ENCODE measurements around the gene TSC2.
"Not testable (repeated sequence)": the region's sequence is repeated elsewhere in the genome, so short reads cannot be mapped to it uniquely, and the experiment has no call there.

The TSC2 gene

DNA sequence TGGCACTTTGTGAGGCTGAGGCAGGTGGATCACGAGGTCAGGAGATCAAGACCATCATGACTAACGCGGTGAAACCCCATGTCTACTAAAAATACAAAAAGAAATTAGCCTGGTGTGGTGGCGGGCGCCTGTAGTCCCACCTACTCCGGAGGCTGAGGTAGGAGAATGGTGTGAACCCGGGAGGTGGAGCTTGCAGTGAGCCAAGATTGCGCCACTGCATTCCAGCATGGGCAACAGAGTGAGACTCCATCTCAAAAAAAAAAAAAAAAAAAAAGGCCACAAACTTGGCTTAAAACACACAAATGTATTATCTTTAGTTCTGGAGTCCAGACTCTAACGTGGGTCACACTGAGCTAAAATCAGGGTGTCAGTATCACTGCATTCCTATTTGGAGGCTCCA, 36.1 kb upstream of the TSC2 start:
- not testable (repeated sequence) for DNase-seq

GRCh38 chr16:2013527-2013926, 34.3 kb upstream of the TSC2 start:
- DNase-seq, result no peak

GRCh38 chr16:2015117-2015946, 32.5 kb upstream of the TSC2 start:
- peak; percentile 62 to 79 for DNase-seq

DNA sequence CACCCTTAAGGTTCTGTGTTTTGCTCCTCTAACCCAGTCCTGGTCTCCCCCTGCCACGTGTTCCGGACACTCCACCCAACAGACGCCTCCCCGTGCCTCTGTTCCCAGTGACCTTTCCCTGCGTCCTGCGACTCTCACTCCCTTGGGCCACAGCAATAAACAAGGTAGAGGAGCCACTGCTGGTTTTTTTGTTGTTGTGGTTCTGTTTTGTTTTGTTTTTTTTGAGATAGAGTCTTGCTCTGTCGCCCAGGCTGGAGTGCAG, 31.9 kb upstream of the TSC2 start:
- DNase-seq, result no peak

DNA sequence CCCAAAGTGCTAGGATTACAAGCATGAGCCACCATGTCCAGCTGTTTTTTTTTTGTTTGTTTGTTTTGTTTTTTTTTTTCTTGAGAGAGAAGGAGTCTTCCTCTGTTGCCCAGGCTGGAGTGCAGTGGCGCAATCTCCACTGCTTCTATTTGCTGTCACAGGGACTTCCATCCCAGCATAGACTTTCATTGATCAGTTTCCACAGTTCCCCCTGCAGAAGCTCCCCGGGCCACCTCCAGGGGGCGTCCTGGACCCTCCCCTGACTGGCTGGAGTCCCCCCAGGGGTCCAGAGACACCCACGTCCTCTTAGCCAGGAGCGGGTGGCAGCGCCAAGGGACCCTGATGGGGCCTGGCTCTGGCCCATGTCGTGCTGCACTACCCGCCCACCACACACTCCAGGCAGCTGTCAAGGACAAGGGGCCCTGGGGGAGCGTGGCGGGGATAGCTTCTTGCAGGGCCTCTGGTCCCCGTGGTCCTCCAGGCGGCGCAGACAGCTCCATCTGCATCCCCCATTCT, 31.3 kb upstream of the TSC2 start:
- DNase-seq, result peak; percentile 45 to 82

DNA sequence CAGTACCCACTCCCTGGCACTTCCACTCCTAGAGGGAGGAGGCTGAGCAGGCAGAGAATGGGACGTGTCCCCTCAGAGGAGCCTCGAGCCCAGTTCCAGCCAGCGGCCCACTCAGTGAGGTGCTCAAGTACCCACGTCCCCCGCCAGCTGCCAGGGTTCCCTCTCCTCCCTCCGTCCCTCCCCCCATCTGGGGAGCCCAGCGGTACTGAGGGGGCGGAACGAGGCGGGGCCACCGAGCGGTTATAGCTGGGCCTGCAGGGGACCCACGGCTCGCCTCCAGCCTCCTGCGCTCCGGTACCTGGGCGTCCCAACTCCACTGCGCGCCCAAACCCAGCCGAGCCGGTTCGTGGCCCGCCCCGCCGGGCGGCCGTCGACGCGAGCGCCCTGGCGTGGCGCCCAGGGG, 28.3 kb upstream of the TSC2 start, which contains the start of gene NPW:
Gene NPW (plus strand): TSS at position 268 of the 403 bp plus-strand sequence.
- DNase-seq, result peak; percentile 91 to 95

DNA sequence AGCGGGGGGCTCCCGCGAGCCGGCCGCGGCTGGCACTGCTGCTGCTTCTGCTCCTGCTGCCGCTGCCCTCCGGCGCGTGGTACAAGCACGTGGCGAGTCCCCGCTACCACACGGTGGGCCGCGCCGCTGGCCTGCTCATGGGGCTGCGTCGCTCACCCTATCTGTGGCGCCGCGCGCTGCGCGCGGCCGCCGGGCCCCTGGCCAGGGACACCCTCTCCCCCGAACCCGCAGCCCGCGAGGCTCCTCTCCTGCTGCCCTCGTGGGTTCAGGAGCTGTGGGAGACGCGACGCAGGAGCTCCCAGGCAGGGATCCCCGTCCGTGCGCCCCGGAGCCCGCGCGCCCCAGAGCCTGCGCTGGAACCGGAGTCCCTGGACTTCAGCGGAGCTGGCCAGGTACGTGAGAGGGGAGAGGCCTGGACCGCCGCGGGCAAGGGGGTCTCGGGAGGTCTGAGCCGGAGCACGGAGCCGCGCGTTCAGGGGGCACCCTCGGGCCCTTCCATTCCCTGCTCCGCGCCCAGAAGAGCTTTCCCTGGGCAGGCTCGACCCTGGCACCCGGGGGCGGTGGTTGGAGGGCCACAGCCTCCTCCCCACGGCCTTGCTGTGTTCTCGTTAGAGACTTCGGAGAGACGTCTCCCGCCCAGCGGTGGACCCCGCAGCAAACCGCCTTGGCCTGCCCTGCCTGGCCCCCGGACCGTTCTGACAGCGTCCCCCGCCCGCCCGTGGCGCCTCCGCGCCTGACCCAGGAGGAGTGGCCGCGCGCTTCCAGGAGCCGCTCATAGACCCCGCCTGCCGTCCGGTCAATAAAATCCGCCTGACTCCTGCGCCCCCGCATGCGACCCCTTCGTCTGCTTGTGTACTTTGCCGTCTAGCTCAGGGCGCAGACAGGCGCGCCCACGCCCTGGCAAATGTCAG, 27.6 kb upstream of the TSC2 start:
- peak; percentile 45 to 72 for DNase-seq

DNA sequence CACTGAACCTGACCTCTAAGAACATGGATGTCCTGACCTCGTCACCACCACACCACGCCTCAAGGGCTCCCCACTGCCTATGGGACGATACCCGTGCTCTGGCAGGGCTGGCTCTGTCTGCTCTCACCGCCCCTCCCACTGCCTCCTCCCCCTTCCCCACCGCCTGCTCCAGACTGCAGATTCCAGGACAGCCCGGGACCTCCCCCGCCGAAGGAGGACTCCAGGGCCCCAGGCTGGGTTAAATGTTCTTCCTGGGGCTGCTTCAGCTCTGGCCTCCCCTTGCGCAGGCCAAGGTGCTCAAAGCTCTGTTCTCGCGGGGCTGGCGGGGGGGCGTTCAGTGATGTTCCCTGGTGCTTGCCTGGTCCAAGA, 25.1 kb upstream of the TSC2 start:
- DNase-seq, result no peak

DNA sequence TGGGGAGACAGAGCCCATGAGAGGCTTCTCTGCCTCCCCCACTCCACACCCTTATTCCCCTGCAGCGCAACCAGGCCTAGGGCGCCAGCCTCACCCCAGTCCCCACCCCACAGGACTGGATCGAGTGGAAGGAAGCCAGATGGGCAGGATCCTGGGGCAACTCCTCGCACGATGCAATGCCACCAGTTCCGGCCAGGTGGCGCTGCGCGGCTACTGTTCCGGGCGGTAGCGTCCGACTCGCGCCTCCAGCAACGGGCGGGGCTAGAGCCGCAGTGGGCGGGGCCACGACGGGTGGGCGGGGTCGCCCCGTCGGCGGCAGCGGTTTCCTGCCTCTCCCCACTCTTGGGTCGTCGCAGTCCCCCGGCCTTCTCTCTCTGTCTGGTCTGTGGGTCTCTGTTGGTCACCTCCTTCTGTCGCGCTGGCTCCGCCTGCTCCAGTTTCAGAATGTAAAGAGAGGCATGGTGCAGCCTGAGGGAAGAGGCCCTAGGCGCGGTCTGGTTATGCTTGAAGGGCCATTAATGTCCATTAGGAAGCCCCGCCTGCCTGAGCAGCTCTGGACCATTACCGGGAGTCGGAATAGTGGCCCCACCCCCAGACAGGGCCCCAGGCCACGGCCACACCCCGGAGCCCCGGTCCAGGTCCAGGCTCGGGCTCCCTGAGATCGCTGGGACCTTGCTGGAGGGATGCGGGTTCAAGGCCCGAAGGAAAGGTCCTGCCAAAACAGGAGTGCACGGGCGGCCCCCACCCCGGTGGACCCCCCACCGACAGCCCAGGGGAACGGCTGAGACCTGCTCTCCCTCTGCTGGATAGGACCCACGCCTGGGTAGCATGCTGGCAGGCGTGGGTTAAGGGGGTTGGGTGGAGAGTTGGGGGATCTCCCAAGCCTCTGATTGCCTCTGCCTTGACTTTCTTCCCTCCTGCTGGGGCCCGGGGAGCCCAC, 24.4 kb upstream of the TSC2 start:
- peak; percentile 65 to 94 for DNase-seq

- no peak for DNase-seq
Observed at GRCh38 chr16:2024032-2024420, 23.8 kb upstream of the TSC2 start.

DNA sequence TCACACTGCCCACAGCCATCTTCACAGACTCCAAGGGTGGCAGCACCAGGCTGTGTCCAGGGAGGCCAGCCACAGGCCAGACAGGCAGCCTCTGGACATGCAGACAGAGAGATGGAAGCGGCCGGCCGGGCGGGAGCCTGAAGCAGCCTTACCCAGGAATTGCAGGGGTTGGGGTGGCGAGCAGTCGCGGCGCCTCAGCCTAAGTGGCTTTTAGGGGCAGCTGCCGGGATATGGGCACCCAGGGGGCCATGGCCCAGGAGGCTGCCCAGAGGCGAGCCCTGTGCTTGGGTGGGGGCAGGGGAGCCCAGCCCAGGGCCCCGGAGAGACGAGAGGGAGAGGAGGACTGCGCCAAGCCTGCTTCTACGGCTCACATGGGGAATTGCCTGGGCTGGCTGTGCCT, 22.5 kb upstream of the TSC2 start:
- DNase-seq, result no peak

GRCh38 chr16:2025878-2026460, 21.8 kb upstream of the TSC2 start:
- no peak for DNase-seq

DNA sequence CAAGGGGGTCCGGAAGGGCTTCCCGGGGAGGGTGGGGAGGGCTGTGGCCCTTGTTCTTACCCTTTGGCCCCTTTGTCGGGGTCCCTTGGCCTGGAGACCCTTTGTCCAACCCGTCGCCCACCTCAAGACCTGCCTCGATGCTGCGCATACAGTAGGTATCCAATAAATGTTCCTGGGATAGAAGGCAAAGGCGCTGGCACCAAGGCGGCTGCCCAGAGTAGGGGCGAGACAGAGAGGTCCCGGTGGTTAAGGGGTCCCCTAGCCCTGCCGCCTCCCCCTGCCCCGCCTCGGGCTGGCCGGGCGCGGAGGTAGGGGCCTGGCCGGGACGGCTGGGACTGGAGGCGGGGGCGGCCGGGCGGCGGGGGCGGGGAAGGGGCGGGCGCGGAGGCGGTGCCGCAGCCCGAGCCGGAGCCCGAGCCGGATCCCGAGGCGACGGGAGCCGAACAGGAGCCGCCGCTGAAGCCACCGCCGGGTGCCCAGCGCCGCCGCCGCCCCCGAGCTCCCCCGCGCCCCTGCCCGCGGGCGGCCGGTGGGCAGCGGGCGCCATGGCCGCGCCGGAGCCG, 21.2 kb upstream of the TSC2 start, which contains the start of gene NHERF2:
Gene NHERF2 (plus strand): TSS at position 442 of the 563 bp plus-strand sequence. CDS start 104 bp downstream, at position 546.
- DNase-seq, result peak in 1 of 2 experiments; percentile 28

DNA sequence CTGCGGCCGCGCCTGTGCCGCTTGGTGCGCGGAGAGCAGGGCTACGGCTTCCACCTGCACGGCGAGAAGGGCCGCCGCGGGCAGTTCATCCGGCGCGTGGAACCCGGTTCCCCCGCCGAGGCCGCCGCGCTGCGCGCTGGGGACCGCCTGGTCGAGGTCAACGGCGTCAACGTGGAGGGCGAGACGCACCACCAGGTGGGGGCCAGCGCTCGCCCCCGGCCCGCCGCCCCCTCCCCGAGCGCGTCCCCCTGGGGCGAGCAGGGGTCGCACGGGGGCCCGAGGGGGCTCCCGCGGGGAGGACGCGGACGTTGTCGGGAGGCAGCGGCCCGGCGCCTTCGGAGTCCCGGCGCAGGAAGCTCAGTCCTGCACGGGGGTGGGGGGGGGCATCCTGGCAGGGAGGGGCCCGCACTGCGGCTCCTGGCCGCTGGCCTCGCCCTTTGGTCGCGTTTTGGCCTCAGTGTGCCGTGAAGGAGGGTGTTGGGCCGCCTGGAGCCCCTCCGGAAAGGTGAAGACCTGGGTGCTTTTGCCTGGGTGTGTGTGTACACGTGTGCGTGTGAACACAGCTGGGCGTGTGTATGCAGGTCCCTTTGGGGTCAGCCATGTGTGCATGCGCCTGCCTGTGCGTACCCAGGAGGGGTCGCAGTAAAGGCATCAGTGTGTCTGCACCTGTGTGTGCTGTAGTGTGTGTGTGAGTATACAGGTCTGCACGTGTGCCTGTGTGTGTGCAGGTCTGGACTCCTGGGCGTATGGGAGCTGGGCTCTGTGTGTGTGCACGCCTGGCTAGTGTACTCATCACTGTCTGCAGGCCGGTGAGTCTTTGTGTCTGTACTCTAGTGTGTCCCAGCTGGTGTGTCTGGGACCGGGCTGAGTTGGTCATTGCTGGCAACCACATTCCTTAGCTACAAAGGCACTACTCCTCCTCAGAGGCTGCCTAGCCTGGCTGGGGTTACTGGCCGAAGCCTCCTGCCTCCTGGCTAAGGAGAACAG, 20.5 kb upstream of the TSC2 start:
- DNase-seq, result peak in 1 of 2 experiments; percentile 42

DNA sequence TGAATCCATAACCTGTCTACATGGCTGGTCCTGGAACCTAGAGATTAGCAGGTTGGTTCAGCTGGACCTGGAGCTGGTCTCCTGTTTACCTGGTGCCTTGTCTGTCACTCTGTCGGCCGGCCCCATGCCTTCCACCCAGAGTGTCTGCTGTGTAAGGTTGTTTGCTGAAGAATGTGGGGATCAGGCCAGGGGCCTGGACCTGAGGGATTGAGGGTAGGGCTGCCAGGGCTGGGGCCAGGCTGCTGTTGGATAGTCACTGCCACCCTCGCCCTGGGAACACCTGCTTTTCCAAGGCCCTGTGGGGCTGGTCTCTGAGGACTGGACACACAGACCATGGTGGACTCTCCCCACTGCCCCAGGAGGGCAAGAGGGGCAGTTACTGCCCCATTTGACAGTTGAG, 19.6 kb upstream of the TSC2 start:
- no peak for DNase-seq

- DNase-seq, result no peak
Observed at GRCh38 chr16:2028620-2029220, 19.1 kb upstream of the TSC2 start.

GRCh38 chr16:2029350-2029749, 18.4 kb upstream of the TSC2 start:
- DNase-seq, result no peak

DNA sequence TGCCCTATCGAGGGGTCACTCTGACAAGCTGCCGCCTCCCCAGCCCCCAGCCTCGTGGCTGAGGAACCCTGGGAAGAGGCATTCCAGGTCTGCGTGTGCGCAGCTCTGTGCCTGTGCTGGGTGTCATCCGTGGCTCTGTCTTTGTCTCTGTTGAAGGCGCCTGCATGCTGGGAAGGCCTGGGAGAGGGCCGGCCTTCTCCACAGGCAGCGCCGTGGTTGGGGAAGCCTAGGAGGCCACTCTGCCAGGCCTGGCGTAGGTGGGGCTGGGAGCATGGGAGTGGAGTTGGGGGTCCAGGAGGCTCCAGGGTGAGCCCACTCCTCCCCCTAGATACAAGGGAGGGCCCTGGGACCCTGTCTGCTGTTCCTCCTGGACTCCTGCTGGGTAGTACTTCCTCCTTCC, 17.7 kb upstream of the TSC2 start:
- DNase-seq, result no peak

DNA sequence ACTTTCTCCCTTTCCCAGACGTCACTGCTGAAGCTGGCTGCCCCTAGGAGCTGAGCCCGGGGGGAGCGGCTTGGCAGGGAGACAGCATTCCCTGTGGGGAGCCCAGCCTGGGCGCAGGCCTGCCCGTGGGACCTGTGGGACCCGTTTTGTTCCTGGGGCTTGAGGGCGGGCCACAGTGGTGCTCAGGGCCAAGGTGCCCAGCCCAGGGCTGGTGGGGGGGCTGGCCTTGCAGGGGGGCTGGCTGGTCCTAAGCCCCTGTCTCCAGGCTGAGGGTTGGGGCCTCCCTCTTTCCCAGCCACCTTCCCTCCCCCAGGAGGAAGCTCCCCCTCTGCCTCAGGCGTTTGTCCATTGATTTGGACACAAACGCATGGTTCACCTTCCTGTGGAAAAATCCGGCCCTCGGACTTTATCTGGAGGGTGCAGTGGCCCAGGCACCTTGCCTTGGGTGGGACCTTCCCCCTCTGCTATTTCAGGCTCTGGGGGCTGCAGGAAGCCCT, 16.7 kb upstream of the TSC2 start:
- DNase-seq, result no peak
